Ishikawa (cell line): ENCODE measurements around the gene DNAH3.

ENCODE experiments used
- REST ChIP-seq: IDR thresholded peaks from 2 replicates; pipeline ENCODE4 v1.6.1; 2012; ENCODE audit warnings: low read depth, mild to moderate bottlenecking
- TAF1 ChIP-seq: IDR thresholded peaks from 2 replicates; pipeline ENCODE4 v1.6.1; 2012; ENCODE audit warnings: low read depth, mild to moderate bottlenecking
- TEAD4 ChIP-seq: IDR thresholded peaks from 2 replicates; pipeline ENCODE4 v1.6.1; 2012
- TF ChIP-seq, protein P1 (sequence below): IDR thresholded peaks from 2 replicates; pipeline ENCODE4 v1.6.1; 2012

DNA sequence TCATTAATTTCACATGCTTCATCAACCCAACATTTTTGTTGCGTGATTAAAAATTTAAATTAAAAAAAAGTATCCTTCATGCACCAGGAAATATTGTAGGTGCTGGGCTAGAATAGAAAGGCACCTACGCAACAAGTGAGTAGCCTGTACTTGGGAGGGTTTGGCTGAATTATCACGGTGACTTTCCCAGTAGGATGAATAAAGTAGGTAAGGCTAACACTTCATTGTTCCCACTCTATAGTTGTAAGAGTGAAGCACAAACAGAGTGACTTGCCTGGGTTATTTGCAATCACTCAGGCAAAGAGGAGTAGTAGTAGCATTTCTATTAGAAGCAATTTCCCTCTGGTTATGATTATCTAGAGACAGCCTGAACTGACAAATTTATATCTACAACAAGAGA is 62.5 kb downstream of the DNAH3 start:
- TF ChIP-seq TEAD4: no peak
- no peak for TF ChIP-seq TAF1
- TF ChIP-seq REST: no peak
- TF ChIP-seq, protein P1, sequence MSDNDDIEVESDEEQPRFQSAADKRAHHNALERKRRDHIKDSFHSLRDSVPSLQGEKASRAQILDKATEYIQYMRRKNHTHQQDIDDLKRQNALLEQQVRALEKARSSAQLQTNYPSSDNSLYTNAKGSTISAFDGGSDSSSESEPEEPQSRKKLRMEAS: no peak
